OCI-LY3 (cell line): ENCODE data around the gene CACFD1.

Experiments used
- CTCF ChIP-seq: fragments of 200-600, 300-600 bp; sonication (generic); IDR thresholded peaks from 2 replicates; pipeline ENCODE4 v1.5.1; 2014; ENCODE audit warnings: antibody characterized with exemption, low read length, low read depth
- EZH2phosphoT487 ChIP-seq: fragments of 200-600 bp; shearing (Covaris generic); IDR thresholded peaks from 2 replicates; pipeline ENCODE4 v1.6.1; 2018; ENCODE audit warnings: antibody characterized with exemption, mixed run types, low read depth

- no peak for TF ChIP-seq CTCF
- no peak for TF ChIP-seq EZH2phosphoT487
These were observed 25.1 kb downstream of the CACFD1 start for GRCh38 chr9:133484671-133485437.
